GM23338 (cell line): Measurements from ENCODE around the gene BHLHA15.

ENCODE experiments used
- CREB1 ChIP-seq: fragments of 250-450 bp; sonication (Bioruptor Pico); IDR thresholded peaks from 2 replicates; pipeline ENCODE4 v1.5.0; 2020; ENCODE audit warnings: low read depth, mild to moderate bottlenecking, moderate library complexity
- CTCF ChIP-seq, 2 experiments: fragments of 200-600 bp in 1 of 2; sonication (generic) in 1 of 2; conservative IDR thresholded peaks; 2 replicates each; pipeline versions ENCODE4 v1.5.1 to v1.6.1; 2016 to 2017; ENCODE audit warnings: antibody characterized with exemption in 2 of 2, low read depth in 2 of 2, mild to moderate bottlenecking in 2 of 2, moderate library complexity in 1 of 2
- ETS1 ChIP-seq: IDR thresholded peaks from 2 replicates; pipeline ENCODE4 v1.6.1; 2016; ENCODE audit warnings: antibody characterized with exemption
- EZH2 ChIP-seq: fragments of 200-600 bp; sonication (generic); IDR thresholded peaks from one replicate; pipeline ENCODE4 v1.8.0; 2017; ENCODE audit warnings: antibody characterized with exemption, mild to moderate bottlenecking, low read depth; ENCODE audit not compliant: unreplicated experiment
- EZH2phosphoT487 ChIP-seq: fragments of 200-600 bp; sonication (generic); IDR thresholded peaks from one replicate; pipeline ENCODE4 v1.8.1; 2018; ENCODE audit warnings: antibody characterized with exemption; ENCODE audit not compliant: unreplicated experiment
- POLR2AphosphoS5 ChIP-seq: IDR thresholded peaks from 2 replicates; pipeline ENCODE4 v1.6.1; 2016; ENCODE audit warnings: antibody characterized with exemption, low read depth
- REST ChIP-seq: IDR thresholded peaks from one replicate; pipeline ENCODE4 v1.6.1; 2018; ENCODE audit warnings: antibody characterized with exemption; ENCODE audit not compliant: unreplicated experiment
- ZNF331 ChIP-seq: fragments of 250-450 bp; sonication (Bioruptor Pico); IDR thresholded peaks from 2 replicates; pipeline ENCODE4 v1.5.0; 2020; ENCODE audit warnings: low read depth, mild to moderate bottlenecking, moderate library complexity

- no peak for TF ChIP-seq CTCF (conservative IDR thresholded peaks at IDR 0.05; ENCODE audit: low read depth in 2 of 2)
- no peak for TF ChIP-seq REST
- no peak for TF ChIP-seq POLR2AphosphoS5
- no peak for TF ChIP-seq EZH2
- TF ChIP-seq ETS1: no peak
- no peak for TF ChIP-seq ZNF331 (CRISPR knock-in tag)
- no peak for TF ChIP-seq EZH2phosphoT487
- no peak for TF ChIP-seq CREB1
These were observed 7.8 kb upstream of the BHLHA15 start for GRCh38 chr7:98203261-98203963.
